ENCODE results near the gene RGS11.

- TF ChIP-seq, protein P1, sequence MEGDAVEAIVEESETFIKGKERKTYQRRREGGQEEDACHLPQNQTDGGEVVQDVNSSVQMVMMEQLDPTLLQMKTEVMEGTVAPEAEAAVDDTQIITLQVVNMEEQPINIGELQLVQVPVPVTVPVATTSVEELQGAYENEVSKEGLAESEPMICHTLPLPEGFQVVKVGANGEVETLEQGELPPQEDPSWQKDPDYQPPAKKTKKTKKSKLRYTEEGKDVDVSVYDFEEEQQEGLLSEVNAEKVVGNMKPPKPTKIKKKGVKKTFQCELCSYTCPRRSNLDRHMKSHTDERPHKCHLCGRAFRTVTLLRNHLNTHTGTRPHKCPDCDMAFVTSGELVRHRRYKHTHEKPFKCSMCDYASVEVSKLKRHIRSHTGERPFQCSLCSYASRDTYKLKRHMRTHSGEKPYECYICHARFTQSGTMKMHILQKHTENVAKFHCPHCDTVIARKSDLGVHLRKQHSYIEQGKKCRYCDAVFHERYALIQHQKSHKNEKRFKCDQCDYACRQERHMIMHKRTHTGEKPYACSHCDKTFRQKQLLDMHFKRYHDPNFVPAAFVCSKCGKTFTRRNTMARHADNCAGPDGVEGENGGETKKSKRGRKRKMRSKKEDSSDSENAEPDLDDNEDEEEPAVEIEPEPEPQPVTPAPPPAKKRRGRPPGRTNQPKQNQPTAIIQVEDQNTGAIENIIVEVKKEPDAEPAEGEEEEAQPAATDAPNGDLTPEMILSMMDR (optimal IDR thresholded peaks at IDR 0.05 in 1 of 3, IDR thresholded peaks at IDR 0.05 in 1 of 3, conservative IDR thresholded peaks at IDR 0.05 in 1 of 3; ENCODE audit: extremely low read depth in 1 of 3, insufficient read depth in 2 of 3, low read length in 3 of 3): no peak
- no peak for TF ChIP-seq EZH2 (IDR thresholded peaks at IDR 0.05; ENCODE audit: low read length)
Observed at GRCh38 chr16:252366-253337, 23.1 kb downstream of the RGS11 start.
